Activated naive CD4-positive, alpha-beta T cell (primary cell): ENCODE measurements around the gene ZFY.

Experiments
- DNase-seq, 4 experiments: peaks; one replicate each; lab custom pipeline; 2025; lab: John Stamatoyannopoulos, UW

The ZFY gene

DNA sequence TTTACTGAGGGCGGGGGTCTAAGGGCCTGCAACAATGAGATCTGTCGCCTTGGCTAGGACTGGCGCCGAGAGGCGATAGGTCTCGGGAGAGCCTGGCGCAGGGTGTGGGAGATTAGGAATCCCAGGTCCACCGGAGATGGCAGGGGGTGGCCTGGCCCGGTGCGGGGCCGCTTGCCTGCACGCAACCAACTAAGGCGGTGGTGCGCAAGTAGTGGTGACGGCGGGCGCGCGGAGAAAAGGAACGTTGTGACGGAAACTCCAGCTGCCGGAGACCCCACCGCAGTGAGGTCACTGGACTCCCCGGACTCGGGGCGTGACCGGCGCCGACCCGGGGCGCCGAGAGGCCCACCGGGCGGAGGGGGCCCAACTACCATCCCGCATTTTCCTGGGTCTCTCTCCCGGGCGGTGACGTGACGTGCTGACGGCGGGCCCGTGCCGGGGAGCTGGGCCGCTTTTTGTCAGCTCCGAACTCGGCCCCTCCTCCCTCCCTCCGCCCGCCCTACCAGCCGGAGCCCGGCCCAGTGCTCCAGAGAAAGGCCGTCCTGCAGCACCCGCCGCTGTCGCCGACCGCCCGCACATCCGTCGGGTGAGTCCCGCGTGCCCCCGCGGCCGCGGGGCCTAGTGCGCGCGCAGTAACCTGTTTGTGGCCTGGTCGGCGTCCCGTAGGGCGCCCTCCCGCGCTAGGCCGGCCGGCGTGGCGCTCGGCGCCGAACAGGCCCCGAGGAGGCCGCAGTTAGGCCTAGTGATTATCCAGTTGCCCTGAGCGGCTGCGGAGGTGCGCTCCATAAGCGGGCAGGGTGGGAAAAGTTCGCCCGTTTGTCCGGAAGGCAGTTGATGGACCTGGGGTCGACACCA is at the start of gene ZFY:
TSS of gene ZFY (plus strand) at position 521 of the 855 bp plus-strand sequence. CDS start 18,556 bp downstream, outside the sequence.
- peak in 2 of 4 experiments; percentile 36 to 48 for DNase-seq

DNA sequence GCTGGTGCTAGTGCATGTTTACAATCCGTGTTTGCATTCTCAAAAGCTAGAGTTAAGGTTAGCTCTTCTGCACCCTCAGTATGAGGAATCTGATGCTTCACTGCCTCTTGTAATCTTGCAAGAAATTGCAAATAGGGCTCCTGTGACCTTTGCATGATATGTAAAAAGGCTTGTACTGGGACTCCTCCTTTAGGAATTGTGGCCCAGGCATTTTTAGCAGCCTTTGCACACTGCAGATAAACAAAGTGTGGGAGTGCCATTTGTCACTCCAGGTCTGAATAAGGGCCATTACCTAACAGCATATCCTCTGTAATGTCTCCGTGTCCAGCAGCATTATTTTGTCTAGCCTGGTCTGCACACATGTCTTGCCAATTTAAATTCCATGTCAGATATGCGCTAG is 49.3 kb upstream of the ZFY start:
- DNase-seq, result no peak

DNA sequence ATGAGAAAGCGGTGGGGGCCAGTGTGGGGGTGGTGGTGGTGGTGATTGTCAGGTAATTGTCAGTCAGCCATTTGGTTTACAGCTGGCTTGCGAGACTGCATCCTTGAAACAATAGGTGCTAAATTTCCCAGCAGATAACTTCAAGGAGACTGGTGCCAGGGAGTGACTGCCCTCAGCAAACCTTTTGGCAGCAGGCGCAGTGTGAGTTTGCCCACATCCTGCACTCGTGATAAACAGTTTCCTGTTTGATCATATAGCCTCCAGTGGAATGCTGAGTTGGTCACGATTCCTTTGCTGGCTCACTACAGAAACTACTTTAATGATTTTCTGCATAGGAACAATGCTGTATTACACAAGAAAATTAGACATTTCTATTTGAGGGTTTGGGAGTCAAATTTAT is 47.8 kb upstream of the ZFY start:
- DNase-seq, result no peak

DNA sequence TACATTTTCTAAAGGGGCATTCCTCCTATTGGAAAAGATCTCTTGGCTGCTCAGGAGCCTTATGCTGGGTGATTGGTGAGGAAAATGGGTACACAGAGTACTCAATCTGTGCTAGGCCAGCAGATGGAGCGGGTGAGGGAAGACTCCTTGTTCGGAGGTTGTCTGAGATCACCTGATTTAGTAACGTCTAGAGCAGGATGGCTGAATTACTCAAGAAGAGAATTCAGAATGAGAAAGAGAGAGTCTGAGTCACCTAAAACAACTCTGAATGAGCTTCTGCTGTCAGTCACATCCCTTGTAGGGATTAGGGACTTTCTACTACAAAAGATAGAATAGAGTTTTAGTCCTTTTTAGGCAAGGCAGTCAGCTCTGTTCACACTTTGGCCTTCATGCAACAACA is 47.2 kb upstream of the ZFY start:
- no peak for DNase-seq

DNA sequence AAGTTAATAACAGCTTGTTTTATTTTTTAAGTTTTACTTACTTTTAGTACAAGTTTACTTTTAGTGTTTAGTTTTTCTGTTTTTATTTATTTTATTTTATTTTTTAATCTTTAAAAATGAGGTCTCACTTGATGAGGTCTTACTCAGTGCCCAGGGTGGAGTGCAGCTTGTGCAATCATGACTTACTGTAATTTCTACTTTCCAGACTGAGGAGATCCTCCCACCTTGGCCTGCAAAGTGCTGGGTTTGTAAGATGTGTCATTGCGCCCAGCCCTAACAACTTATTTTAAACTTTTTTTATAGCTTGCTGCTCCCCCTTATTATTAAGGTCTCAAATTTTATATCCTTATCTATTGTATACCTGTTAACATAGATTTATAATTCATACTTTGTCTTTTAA is 41.7 kb upstream of the ZFY start:
- no peak for DNase-seq

DNA sequence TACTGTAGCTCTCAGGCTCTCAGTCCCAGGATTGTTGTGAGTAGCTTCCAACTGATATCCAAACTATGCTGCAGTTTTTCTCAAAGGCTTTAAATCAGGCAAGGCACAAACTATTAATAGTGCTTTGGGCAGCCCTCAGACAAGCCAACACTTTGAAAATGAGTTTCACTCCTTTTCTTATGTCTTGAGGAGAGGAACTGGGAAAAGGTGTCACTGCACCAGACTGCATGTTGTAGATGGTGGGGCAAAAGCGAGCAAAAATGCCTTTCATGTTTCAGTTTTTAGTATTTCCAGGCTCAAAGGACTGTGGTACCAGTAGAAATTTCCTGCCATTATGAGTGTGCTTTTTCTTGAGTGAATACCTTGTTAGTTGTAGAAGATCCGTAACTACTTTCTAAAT is 39.1 kb upstream of the ZFY start:
- DNase-seq, result no peak

DNA sequence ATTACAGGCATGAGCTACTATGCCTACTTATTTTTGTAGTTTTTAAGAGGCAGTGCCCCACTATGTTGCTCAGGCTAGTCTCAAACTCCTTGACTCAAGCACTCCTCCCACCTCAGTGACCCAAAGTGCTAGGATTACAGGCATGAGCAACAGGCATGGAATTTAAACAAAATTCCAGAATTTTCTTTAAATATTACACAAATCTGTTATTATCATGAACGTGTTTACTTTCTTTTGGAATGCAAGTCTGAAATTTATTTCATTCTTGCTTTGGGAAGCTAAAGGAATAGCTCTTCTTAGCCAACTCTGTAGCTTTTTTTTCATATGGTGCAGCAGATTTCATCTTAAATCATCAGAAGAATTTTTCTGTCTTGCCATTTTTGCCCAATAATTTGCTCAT is 27.8 kb upstream of the ZFY start:
- no peak for DNase-seq

DNA sequence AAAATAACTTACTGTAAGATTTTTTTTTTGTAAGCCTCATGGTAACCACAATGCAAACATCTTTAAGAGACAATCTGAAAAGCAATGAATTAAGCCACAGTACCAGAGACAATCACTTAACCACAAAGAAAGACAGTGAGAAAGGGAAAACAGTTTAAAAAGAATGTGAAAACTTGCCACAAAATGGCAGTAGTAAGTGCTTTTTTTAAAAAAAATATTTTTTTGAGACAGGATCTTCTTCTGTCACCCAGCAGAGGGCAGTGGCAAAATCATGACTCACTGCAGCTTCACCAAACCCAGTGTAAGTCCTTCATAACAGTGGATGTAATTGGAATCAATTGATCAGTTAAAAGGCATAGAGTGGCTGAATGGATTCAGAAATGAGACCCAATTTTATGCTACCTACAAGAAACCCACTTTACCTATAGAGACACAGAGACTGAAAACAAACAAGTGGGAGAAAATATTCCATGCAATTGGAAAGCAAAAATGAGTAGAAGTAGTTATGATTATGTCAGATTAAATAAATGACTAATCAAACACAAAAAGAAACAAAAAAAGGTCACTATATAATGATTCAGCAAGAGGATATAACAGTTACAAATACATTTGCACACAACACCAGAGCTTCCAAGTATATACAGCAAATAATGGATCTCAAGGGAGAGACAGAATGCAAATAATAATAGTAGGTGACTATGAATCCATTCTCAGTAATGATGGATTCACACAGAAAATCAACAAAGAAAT is 21.9 kb upstream of the ZFY start:
- DNase-seq, result no peak

DNA sequence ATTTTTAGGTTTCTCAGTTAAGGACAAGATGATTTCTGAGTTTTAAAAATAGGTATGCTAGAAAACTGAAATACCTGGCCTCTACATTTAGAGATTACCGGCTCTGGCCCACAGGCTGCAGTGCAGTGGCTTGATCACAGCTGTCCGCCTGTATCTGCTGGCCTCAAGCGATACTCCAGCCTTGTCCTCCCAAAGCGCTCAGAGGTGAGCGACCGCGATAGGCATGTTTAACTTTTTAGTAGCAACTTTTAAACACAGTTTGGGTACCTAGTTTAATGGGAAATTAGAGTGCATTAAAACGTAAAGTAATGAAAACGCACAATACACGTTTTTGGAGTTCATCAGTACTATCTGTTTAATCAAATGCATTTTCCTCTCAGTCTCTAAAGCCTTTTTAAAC is 1.1 kb upstream of the ZFY start:
- DNase-seq, result no peak

DNA sequence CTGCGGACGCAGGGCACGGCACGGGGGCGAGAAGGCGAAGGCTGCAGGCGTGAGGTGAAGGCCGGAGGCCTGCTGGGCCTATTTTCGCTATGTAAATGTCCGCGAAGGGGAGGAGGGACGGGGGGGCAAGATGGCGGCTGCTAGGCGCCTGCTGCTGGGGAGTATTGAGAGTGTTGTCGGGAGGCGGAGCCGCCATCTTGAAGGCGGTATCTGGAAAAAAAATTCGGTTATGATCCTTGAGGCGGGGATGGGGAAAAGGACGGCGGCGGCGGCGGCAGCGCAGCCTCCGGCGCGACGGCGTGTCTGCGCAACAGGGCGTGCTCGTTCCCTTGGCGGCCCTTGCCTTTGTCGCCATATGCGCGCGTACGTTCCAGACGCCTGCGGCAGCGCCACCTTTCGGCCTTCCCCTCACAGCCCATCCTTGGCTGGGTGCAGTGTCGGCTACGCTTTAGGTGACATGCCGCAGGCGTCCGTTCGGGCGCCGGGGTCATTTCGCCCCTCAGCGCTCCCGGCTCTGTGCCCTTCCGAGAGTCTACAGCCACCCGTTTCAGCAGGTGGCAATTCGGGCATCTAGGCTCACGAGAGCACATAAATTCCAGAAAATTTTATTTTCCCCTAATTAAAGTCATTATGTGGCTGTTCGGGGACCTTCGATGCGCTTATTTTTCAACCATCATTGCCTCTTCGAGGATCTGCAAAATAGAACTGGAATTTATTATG is 695 bp downstream of the ZFY start:
- DNase-seq, result peak in 2 of 4 experiments; percentile 57 to 63

DNA sequence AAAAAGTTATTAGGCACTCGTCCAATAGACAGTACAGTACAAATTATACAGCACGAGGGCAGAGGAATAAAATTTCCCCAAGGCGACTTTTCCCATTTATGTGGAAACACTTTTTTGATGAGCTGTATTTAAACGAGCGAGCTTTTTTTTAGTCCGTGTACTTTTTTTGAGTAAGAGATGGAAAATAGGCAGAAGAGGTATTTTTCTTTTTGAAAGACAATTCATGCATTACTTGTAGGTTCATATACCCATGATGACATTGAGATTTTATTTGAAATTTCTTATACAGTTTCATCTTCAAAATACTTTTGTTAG is 1.2 kb downstream of the ZFY start:
- DNase-seq, result no peak

DNA sequence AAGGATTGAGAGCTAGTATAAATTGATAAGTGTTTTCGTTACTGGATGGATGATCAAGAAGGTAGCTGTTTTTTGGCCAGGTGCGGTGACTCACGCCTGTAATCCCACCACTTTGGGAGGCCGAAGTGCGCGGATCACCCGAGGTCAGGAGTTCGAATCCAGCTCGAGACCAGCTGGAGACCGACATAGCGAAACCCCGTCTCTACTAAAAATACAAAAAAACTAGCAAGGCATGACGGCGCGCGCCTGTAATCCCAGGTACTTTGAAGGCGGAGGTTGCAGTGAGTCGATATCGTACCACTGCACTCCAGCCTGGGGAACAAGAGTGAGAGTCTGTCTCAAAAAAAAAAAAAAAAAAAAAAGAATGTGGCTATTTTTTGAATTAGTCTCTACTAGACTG is 2.0 kb downstream of the ZFY start:
- DNase-seq, result no peak

DNA sequence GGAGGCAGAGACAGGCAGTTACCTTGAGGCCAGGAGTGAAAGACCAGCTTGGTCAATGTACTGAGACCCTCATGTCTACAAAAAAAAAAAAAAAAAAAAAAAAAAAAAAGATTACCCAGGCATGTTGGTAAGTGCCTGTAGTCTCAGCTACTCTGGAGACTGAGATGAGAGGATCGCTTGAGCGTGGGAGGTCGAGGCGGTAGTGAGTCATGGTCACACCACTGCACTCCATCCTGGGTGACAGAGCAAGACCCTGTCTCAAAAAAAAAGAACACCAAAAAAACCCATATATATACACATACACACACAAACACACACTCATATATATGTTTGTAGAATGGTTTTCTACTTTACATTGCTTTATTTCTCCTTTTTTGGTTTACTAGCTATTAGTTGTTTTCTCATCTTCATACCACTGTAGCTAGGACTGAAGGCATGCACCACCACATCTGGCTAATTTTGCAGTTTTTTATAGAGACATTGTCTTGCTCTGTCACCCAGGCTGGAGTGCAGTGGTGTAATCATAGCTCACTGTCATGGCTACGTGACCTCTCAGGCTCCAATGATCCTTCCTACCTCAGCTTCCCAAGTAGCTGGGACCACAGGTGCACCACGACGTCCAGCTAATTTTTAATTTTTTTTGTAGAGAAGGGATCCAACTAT is 14.5 kb downstream of the ZFY start:
- no peak for DNase-seq

DNA sequence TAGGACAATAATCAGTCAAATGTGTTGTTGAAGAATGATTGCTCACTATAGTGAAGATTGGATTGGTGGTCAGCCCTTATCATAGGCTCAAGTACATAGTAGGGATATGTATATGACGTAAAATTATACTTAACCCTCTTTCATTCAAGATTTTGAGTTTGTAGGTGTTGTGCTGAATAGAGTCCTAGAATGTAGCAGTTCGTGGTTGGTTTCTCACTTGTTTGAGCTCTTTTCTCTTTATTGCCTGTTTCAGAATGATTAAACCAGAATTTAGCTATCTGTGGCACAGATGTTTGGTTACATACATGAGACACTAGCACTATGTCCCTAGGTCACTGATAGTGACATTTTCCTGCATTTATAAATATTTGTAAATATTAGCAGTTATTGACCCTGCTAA is 15.5 kb downstream of the ZFY start:
- DNase-seq, result no peak

DNA sequence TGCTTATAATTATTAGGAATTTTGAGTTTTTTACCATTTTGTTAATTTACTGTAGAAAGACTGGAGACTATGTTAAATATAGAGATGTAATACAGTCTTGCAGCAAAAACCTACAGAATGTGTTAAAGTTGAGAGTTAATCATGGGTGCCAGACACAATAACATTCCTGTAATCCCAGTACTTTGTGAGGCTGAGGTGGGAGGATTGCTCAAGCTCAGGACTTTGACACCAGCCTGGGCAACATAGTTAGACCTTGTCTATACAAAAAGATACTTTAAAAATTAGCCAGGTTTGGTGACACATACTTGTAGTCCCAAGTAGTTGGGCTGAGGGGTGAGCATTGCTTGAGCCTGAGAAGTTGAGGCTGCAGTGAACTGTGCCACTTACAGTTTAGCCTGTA is 17.7 kb downstream of the ZFY start:
- no peak for DNase-seq

DNA sequence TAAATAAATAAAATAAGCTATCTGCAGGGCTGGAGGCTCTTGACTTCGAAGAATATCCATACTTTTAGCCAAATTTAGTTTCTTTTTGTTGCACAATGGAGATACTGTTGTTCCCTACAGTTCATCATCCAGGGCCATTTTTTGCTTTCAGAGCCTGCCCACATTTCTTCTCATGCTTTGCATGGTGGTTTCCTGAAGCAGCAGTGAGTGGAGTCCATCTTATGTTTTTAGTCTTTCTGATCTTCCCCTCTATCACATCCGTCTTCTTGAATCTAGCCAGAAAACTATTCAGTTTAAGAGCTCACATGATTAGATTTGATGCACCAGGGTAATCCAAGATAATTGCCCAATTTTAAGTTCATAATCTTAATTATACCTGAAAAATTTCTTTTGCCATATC is 19.6 kb downstream of the ZFY start:
- DNase-seq, result no peak

DNA sequence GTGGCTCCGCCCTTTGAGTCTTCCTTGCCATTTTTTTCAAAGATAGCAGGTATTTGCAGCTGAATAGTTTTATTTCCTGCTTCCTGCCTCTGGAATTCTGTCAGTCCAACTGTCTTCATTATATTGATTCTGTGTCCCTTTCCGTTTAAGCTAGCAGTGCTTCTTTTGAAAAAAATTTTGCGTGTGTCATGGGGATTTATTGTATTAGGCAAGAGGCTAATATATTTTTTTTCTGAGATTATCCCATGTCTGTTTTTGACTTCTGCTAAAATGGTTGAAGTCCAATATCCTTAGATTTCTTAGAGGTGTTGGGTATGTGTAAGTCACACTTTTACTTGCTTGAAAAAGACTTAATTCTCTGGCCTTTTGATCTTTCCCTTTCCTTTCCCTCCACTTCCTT is 20.4 kb downstream of the ZFY start:
- no peak for DNase-seq

DNA sequence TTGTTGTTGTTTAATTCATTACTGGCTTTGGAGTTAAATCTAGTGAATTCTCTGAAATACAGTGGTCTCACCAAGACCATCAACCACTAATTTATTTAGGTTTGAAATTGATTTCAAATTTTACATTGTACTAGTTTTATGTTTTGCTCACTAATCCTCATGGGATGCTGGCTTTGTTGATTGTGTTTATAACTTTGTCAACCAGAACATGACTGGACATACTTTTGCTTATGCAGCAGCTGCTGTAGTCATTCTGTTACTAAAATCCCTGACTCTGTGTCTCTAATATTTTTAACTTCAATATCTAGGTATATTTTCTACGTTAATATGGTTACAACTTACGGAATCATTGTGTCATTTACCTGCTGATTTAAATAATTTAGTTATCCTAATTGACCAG is 26.9 kb downstream of the ZFY start:
- no peak for DNase-seq

DNA sequence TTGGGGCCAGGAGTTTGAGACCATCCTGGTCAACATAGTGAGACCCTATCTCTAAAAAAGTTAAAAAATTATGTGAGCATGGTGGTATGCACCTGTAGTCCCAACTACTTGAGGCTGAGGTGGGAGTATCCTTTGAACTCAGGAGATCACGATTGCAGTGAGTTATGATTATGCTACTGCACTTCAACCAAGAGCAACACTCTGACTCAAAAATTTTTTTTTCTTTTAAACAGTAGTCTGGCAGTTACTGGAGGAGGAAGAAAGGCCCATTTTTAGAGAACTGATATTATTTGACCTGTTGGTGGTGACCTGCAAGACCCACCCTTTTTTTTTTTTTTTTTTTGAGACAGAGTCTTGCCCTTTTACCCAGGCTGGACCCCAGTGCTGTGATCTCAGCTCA is 29.6 kb downstream of the ZFY start:
- DNase-seq, result no peak

DNA sequence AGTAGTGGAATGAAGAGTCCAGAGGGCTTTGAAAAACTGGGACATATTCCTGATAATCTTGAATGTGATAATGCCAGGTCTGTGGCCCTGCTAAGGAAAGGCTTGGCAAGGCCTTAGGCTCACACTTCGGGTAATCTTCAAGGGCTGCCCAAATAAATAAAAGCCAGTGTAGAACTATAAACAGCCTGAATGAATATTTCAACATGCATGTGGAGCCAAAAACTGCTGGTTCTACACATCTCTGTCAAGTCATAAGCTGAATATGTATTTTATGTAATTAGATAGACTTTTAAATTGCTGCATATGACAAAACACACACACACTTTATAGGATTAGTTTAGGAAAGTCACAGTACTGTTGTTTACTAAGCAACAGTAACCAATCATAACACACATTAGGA is 30.4 kb downstream of the ZFY start:
- DNase-seq, result no peak

DNA sequence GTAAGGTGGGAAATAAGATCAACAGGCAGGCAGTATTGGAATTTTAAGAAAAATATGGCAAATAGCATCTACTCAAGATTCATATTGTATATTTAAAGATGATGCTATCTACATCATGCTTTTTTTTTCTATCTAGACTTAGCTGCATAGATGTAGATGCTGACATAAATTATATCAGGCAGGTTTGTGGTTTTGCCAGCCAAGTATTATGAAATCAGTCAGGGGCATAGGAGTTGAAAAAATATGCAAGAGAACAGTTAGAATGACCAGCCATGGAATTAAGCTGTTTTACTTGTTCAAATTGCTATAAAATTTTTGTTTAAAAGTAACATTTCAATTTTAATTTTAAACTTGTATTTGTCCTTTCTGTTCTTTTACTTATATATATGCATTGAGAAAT is 34.4 kb downstream of the ZFY start:
- no peak for DNase-seq

DNA sequence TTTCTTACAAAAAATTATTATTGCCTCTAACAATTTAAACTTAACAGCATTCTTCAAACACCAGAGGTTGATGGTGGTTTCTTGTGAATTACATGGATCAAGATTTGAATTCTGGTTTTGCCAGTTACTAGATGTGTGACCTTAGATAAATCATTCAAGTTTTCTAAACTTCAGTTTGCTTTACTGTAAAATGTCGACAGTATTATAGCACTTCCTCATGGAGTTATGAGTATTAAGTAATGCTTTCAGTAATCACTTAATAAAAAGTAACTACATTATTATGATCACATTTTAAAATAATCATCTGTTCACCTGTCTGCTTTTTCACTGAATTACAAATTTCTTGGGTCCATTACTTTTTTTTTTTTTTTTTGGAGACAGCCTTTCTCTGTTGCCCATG is 37.5 kb downstream of the ZFY start:
- no peak for DNase-seq
